Measurements from ENCODE around the gene GRB10.

DNA sequence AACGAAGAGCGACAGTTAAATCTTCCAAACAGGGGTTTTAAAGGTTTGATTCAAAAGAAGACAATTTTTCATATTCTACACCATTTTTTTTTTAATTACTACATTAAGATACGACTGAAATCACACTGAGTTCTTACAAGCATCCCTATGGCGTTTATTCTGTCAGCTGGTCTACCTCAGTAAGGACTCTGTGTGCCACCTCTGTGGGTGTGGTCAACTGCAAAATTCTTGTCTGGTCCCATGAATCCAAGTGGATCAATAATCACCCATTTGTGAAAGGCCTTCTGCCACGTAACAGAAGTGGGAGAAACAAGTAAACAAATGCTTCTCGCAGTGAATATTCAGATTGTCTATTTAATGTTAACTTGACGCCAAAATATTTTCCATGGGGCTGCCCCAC, 104.1 kb downstream of the GRB10 start:
- TF ChIP-seq POLR2AphosphoS5 (IDR thresholded peaks at IDR 0.05; ENCODE audit: insufficient read depth, low read depth, low read length) (no peak), POLR2A (IDR thresholded peaks at IDR 0.05; ENCODE audit: low read depth, low read length) (no peak), JUN (IDR thresholded peaks at IDR 0.05; ENCODE audit: borderline replicate concordance, insufficient read depth, insufficient read length, low read depth) (no peak), EZH2 (IDR thresholded peaks at IDR 0.05; ENCODE audit: borderline replicate concordance, low read depth, low read length, severe bottlenecking) (no peak), FOS (IDR thresholded peaks at IDR 0.05; ENCODE audit: borderline replicate concordance, insufficient read depth, low read length) (no peak), MYC (IDR thresholded peaks at IDR 0.05; ENCODE audit: low read depth, low read length) (no peak)
- TF ChIP-seq, protein P1, sequence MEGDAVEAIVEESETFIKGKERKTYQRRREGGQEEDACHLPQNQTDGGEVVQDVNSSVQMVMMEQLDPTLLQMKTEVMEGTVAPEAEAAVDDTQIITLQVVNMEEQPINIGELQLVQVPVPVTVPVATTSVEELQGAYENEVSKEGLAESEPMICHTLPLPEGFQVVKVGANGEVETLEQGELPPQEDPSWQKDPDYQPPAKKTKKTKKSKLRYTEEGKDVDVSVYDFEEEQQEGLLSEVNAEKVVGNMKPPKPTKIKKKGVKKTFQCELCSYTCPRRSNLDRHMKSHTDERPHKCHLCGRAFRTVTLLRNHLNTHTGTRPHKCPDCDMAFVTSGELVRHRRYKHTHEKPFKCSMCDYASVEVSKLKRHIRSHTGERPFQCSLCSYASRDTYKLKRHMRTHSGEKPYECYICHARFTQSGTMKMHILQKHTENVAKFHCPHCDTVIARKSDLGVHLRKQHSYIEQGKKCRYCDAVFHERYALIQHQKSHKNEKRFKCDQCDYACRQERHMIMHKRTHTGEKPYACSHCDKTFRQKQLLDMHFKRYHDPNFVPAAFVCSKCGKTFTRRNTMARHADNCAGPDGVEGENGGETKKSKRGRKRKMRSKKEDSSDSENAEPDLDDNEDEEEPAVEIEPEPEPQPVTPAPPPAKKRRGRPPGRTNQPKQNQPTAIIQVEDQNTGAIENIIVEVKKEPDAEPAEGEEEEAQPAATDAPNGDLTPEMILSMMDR (IDR thresholded peaks at IDR 0.05; ENCODE audit: extremely low read depth in 1 of 2, insufficient read depth in 1 of 2, low read depth in 1 of 2, low read length in 2 of 2) = no peak
- TF ChIP-seq, protein P2, sequence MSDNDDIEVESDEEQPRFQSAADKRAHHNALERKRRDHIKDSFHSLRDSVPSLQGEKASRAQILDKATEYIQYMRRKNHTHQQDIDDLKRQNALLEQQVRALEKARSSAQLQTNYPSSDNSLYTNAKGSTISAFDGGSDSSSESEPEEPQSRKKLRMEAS (IDR thresholded peaks at IDR 0.05; ENCODE audit: insufficient read depth, insufficient read length) = no peak

All from endothelial cell of umbilical vein (primary cell).